GM12873 (cell line): ENCODE results near the gene AGRN.

Source experiments
- TF ChIP-seq, protein P1 (sequence below): IDR thresholded peaks from 2 replicates; pipeline ENCODE4 v1.5.1; 2012; ENCODE audit warnings: low read depth, mild to moderate bottlenecking, moderate library complexity, low read length, control low read depth; ENCODE audit not compliant: insufficient read depth; ENCODE audit errors: missing control alignments

Gene AGRN

DNA sequence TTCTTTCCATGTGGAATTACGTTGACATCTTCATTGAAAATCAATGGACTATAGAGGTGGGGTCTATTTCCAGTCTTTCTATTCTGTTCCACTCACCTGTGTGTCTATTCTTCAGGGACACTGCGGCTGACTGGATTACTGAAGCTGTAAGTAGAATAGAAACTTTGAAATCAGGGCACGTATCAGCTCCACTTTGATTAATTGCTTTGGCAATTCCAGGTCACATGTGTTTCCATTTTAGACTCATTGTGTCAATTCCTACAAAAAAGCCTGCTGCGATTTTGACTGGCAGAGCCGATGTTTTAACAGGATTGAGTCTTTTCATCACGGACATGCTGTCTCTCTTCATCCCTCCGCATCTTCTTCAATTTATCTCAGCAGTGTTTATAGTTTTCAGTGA lies 75.1 kb downstream of the AGRN start:
- TF ChIP-seq, protein P1, sequence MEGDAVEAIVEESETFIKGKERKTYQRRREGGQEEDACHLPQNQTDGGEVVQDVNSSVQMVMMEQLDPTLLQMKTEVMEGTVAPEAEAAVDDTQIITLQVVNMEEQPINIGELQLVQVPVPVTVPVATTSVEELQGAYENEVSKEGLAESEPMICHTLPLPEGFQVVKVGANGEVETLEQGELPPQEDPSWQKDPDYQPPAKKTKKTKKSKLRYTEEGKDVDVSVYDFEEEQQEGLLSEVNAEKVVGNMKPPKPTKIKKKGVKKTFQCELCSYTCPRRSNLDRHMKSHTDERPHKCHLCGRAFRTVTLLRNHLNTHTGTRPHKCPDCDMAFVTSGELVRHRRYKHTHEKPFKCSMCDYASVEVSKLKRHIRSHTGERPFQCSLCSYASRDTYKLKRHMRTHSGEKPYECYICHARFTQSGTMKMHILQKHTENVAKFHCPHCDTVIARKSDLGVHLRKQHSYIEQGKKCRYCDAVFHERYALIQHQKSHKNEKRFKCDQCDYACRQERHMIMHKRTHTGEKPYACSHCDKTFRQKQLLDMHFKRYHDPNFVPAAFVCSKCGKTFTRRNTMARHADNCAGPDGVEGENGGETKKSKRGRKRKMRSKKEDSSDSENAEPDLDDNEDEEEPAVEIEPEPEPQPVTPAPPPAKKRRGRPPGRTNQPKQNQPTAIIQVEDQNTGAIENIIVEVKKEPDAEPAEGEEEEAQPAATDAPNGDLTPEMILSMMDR, result no peak

DNA sequence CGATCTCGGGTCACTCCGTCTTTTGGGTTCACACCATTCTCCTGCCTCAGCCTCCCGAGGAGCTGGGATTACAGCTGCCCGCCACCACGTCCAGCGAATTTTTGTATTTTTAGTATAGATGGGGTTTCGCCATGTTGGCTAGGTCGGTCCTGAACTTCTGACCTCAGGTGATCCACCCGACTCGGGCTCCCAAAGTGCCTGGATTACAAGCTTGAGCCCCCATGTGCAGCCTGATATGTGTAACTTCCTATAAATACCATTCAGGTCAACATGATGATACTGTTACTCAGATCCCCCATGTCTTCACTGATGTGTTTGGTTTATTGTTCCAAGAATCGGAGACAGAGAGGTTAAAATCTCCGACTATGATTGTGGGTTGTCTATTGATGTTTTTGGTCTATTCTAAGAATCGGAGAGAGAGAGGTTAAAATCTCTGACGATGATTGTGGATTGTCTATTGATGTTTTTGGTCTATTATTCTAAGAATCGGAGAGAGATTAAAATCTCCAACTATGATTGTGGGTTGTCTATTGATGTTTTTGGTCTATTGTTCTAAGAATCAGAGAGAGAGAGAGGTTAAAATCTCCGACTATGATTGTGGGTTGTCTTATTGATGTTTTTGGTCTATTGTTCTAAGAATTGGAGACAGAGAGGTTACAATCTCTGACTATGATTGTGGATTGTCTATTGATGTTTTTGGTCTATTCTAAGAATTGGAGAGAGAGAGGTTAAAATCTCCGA lies 78.9 kb downstream of the AGRN start:
- TF ChIP-seq, protein P1, result no peak

DNA sequence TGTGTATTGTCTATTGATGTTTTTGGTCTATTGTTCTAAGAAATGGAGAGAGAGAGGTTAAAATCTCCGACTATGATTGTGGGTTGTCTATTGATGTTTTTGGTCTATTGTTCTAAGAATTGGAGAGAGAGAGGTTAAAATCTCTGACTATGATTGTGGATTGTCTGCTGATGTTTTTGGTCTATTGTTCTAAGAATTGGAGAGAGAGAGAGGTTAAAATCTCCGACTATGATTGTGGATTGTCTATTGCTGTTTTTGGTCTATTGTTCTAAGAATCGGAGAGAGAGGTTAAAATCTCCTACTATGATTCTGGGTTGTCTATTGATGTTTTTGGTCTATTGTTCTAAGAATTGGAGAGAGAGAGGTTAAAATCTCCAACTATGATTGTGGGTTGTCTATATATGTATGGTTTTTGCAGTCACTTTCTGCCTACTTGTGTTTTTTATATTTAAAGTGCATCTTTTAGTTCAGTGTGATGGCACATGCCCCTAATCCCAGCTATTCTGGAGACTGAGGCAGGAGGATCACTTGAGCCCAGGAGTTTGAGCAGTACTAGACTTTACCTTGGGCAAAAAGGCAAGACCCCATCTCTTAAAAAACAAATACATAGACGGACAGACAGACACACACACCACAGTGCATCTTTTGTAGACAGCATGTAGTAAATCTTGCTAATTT lies 79.7 kb downstream of the AGRN start:
- TF ChIP-seq, protein P1, result no peak

DNA sequence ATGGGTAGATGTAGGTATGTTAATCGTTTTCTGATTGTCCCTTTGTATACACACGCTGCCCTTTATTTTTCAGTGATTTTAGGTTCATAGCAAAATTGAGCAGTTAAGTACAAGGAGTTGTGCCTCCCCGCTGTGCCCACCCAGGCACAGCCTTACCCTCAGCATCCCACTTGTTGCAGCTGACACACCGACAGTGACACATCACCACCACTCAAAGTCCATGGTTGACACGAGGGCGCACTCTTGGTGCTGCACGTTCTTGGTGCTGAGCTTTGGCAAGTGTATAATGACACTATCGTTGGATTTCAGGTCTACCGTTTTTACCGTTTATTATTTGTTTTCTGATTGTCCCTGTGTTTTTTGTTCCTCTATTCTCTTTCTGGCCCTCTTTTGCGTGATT lies 80.4 kb downstream of the AGRN start:
- TF ChIP-seq, protein P1, result no peak

DNA sequence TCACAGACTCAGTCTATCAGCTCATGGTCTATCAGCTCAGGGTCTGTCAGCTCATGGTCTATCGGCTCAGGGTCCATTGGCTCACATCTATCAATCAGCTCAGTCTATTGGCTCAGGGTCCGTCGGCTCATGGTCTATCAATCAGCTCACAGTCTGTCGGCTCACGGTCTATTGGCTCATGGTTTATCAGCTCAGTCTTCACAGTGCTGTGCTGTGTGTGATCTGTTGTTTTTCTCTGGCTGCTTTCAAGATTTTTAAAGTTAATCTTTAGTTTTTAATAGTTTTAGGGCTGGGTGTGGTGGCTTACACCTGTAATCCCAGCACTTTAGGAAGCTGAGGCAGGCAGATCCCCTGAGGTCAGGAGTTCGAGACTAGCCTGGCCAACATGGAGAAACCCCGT lies 81.6 kb downstream of the AGRN start:
- TF ChIP-seq, protein P1, result no peak
